Hematopoietic multipotent progenitor cell treated with erythropoietin and hydrocortisone succinate and interleukin-3 and kit ligand, for 4 days (in vitro differentiated cells): ENCODE measurements around the gene ENTREP1.
"Not testable (repeated sequence)": the region's sequence is repeated elsewhere in the genome, so short reads cannot be mapped to it uniquely, and the experiment has no call there.

Experiments
- DNase-seq: peaks from one replicate; pipeline ENCODE4 v3.0.0-alpha.2; 2015

The ENTREP1 gene

DNA sequence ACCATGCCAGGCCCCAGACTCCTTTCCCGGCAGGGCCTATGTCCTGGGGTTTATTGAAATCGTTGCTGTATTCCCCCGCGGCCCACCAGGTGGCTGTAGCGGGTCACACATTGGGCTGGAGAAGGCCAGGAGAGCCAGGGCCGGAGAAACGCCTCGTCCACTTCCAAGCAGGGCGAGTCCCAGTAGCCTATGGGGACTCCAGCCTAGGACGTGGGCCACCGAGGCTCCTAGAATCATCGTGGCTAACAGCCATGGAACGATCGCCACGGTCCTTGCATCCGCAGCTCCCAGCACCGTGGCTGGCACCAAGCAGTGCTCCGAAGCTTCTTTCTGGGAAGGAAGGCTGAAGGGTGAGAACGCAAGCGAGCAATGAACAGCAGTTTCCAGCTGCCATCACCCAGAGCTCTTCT is 87.7 kb downstream of the ENTREP1 start:
- DNase-seq: peak; percentile 58

DNA sequence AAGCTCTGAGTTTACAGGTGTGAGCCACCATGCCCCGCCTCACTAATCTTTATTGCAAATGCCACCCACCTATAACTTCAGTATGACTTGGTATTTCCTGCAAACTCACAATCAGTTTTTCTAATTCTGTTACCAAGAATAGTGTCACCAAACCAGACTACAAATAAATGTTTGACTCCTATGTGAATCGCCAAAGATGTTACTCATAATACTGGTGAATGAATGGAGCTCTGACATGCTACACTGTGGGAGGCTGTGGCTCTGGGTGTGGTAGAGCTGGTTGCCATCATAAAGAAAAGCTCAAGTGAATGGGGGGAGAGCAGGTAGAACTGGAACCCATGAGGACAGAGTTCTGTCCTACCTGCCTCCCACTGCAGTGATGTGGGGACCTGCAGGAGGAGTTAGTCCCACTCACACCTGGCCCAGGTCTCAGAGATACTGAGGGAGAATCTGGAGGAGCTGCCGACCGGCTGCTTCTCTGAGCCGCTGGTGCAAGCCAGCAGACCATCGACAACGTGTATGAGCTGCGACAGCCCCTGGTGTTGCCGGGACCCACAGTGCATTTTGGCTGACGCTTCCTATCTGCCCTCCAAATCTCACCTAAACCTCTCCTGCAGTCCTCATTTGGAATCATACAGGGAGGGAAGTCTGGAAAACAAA is 95.7 kb downstream of the ENTREP1 start:
- DNase-seq: no peak

DNA sequence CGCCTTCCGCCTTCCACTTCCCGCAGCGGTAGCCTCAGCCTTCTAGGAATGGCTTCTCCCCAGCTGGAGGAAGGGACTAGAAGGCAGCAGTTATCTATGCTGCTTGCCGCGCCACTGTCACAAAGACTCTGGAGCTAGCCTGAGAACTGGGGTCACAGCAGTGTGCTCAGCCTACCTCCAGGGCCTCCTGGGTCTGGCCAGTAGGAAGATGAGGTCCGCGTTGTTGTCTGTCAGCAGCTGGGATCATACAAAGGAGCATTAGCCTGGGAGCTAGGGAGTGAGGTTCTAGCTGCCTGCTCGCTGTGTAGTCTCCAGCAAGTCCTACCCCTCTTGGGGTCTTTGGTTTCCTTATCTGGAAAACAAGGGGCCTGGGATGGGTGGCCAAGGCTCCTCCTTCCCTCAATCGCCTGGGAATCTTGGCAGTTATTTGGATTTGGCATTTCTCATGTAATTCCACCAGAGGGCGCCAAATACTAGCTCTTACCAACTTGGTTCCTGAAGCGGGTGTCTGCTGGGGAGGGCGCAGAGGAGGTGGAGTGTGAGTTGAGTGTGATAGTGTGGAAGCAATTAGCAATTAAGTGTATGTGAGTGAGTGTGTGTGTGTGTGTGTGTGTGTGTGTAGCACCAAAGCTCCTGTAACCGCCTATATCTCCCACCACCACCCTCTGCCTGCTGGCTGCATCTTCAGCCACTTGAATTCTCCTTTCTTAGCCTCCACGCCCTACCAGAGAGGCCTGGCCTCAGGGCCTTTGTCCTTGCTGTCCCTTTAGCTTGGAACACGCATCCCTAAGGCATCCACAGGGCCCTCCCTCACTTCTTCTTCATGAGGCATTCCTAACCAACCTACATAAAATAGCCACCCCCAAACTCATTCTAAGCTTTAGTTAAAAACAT is 97.1 kb downstream of the ENTREP1 start:
- DNase-seq: peak; percentile 76

DNA sequence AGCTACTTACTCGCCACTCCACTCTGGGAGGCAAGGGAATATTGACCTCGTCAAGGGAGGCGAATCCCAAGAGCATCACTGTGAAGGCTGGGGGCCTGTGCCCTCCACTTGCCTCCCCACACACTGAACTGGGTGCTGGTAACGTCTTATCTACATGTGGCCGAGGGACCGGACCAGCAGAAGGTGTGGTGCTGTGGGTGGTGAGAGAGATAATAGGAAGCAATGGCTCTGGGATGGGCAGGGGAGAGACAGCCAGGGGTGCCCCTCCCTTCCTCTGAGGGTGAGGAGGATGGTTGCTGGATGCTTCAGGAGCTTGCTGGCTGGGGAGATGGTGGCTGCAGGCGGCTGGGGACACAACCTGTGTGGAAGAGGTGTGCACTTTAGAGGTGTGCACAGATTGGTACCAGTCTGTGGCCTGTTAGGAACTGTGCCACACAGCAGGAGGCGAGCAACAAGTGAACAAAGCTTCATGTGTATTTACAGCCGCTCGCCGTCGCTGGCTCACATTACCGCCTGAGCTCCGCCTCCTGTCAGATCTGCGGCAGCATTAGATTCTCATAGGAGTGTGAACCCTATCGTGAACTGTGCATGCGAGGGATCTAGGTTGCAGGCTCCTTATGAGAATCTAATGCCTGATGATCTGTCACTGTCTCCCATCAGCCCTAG is 100.3 kb downstream of the ENTREP1 start:
- DNase-seq: peak; percentile 41

DNA sequence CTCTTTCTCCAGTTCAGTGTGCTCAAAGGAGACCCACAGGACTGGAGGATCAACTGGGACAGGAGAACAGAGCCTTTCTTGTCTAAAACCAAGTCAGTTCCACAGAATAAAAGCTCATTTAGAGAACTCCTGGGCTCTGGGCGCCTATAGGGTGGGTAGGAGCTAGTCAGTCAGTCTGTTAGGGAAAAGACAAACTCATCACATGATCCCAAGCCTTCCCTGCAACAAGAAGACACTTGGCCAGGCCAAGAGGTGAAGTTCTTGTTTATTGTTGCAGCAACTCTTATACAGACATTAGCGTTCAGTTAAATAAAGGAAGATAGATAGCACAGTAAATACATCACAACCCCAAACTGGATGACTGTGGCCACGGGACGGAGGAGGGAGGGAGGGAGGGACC is 102.3 kb downstream of the ENTREP1 start:
- no peak for DNase-seq

DNA sequence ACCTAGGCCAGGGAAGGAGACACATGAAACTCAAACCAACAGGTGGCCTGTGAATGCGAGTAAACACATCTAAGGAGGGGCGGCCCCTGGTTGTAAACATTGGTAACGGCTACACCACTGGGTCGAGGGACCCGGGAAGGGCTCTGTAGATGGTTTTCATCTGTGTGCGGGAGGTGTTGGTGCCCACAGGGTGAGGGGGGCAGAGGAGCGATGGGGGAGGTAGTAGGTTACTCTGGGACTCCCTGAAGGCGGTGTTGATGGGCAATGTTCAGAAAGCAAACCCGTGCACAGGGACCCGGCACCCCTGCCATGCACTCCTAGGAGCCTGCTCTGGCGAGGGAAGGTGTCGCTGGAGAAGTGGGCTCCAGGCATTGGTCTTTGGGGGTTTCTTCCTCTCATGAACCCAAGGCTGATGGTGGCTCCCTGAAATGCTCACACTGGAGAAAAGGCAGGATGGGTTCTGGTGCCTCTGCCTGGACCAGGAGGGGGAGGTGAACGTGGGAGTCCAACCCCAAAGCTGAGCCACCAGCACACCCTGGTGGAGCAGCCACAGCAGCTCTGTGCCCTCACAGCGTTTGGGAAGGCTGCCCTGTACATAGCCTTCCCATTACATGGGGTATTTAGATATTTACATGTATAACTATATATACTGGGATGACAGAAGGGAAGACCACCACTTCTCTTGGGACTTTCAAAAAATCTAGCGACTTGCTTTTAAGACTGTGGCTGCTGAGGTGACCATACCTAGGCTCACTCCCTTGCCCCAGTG is 103.2 kb downstream of the ENTREP1 start:
- DNase-seq: no peak

DNA sequence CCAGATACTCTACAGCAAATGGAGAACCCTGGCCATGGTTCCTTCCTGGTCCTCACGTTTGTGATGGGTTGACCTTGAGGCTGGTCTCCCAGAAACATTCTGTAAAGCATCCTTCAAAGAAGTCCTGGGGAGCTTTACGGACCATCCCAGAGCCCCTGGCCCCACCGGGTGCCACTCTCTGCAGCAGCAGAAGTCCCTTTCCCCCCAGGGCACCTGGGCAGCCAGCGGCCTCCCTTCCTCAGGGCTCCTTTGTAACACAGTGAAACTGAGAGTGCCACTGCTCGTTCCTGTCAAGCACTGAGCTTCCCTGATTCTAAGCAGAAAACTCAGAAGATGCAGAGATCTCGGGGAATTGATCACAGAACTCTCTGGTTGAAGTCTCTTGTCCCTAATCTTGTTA is 104.3 kb downstream of the ENTREP1 start:
- no peak for DNase-seq

DNA sequence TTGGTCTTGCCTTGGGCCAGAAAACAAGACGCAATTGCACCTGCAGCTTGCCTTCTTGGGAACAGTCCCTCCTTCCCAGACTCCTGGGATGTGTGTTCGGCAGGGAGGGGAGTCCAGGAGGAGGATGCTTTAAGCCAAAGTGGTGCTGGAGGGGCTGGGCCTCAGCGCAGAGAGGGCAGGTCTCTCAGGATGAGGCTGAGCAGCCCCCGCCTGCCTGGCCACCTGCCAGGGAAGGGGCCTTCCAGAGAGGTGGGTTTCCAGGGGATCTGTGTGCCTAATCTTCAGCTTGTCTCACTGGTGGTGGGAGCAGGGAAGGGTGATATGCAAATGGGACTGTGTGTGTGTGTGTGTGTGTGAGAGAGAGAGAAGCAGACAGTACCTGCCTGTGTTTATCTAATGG is 105.2 kb downstream of the ENTREP1 start:
- no peak for DNase-seq

DNA sequence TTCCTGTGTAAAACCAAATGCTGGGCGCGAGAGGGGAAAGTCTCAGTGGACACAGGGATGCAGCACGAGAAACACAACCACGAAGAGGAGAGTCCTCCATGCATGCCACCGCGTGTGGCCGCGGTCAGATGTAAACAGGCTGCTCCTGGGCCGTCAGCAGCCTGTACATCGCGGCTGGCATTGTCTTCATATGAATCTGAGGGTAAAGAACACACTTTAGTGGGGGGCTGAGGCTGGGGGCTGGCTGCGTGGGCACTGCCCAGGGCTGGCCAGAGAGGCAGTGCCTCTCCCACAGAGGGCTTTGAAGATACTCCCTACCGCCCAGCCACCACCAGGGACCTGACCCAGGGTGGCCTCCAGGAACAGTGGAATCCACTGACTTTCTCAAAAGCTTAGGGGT is 106.2 kb downstream of the ENTREP1 start:
- no peak for DNase-seq

DNA sequence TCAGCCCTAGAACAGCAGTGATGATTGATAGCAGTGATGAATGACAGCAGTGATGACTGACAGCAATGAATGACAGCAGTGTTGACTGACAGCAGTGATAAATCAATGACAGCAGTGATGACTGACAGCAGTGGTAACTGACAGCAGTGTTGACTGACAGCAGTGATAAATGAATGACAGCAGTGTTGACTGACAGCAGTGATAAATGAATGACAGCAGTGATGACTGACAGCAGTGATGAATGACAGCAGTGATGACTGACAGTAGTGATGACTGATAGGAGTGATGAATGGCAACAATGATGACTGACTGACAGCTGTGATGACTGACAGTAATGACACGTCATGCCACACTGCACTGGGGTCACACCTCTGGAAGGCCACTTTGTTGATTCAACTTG is 106.8 kb downstream of the ENTREP1 start:
- DNase-seq: no peak

DNA sequence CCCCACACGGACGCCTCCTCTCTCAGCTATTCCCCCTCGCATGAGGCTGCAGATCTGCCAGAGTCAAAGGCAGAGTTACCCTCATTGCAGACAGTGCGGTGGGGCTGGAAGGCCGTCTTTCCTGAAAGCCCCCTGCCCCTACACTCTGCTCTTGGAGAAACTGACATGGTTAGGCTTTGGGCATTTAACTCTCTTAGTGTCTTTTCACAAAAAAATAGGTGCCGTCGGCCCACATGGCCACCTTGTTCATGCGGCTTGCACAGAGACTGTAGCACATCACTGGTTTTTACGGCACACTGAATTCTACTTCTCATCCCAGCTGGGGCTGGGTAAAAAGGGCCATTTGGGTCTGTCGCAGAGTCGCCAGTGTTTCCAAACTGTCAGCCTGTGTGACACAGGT is 107.6 kb downstream of the ENTREP1 start:
- no peak for DNase-seq

DNA sequence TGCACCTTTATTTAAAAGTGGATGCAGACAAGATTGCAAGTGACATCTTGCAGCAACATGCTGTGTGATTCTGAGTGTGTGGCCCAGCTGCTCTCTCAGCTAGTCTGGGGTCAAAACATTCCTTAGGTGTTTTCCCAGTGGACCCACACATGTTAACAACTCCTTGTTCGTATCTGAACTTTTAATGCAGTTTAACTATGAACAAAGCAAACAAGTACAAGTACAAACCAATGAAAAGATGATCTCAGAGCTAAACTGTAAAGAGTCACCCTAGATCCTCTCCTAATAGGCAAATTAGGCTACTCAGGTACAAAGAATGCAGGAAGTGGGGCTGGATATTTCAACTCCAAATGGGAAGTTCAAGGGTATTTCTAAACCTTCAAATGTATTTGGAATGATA is 108.4 kb downstream of the ENTREP1 start:
- DNase-seq: no peak

DNA sequence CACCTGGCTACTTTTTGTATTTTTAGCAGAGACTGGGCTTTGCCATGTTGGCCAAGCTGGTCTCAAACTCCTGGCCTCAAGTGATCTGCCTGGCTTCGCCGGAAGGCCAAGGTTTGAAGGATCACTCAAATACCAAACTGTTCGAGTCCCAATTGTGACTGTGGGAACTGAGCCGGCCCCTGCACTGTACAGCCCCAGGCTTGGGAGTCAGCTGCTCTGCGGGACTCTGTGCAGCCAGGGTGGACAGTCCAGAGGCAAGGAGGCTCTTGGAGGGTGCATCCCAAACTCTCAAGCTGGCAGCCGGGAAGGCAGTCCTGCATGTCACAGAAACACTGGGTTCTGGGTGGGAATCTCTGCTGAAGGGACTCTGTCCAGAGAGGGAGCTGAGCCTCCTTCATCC is 109.0 kb downstream of the ENTREP1 start:
- DNase-seq: no peak

DNA sequence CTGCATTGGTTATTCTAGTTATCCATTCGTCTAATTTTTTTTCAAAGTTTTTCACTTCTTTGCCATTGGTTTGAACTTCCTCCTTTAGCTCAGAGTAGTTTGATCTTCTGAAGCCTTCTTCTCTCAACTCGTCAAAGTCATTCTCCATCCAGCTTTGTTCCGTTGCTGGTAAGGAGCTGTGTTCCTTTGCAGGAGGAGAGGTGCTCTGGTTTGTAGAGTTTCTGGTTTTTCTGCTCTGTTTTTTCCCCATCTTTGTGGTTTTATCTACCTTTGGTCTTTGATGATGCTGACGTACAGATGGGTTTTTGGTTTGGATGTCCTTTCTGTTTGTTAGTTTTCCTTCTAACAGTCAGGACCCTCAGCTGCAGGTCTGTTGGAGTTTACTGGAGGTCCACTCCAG is 114.6 kb downstream of the ENTREP1 start:
- DNase-seq: not testable (repeated sequence)

DNA sequence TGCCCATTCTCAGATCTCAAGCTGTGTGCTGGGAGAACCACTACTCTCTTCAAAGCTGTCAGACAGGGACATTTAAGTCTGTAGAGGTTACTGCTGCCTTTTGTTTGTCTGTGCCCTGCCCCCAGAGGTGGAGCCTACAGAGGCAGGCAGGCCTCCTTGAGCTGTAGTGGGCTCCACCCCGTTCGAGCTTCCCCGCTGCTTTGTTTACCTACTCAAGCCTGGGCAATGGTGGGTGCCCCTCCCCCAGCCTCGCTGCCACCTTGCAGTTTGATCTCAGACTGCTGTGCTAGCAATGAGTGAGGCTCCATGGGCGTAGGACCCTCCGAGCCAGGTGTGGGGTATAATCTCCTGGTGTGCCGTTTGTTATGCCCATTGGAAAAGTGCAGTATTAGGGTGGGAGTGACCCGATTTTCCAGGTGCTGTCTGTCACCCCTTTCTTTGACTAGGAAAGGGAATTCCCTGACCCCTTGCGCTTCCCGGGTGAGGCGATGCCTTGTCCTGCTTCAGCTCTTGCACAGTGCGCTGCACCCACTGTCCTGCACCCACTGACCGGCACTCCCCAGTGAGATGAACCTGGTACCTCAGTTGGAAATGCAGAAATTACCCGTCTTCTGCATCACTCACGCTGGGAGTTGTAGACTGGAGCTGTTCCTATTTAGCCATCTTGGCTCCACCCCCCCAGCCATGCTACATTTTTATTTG is 115.4 kb downstream of the ENTREP1 start:
- not testable (repeated sequence) for DNase-seq
